VCaP (cell line): Measurements from ENCODE around the gene IL3.

Experiments
- H3K27ac ChIP-seq: fragments of 450-650 bp; 2 replicates; pipeline ENCODE4 v1.5.1; 2017
- TF ChIP-seq, protein P1 (sequence below): fragments of 450-650 bp; conservative IDR thresholded peaks from 2 replicates; pipeline ENCODE4 v1.5.1; 2017; ENCODE audit warnings: mild to moderate bottlenecking, moderate library complexity

Gene IL3

DNA sequence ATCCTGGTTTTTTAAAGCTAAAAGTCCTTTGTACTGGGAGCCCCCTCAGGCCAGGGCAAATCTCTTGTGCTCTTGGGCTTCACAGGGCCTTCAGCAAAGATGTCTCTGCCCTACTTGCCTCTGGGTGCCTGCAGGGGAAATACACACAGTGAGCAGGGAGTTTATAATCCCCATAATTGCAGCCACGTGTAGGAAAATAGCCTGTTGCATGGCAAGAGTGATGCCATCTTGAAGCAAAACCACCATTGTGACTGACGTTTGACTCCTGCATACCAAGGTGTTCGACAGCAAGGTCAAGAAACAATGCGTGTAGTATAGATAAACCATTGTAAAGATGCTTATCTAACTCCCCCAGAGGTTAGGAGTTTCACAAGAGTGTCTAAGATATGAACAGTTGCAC, 11.4 kb upstream of the IL3 start:
- H3K27ac ChIP-seq, result no peak overlapping the region
- TF ChIP-seq, protein P1, sequence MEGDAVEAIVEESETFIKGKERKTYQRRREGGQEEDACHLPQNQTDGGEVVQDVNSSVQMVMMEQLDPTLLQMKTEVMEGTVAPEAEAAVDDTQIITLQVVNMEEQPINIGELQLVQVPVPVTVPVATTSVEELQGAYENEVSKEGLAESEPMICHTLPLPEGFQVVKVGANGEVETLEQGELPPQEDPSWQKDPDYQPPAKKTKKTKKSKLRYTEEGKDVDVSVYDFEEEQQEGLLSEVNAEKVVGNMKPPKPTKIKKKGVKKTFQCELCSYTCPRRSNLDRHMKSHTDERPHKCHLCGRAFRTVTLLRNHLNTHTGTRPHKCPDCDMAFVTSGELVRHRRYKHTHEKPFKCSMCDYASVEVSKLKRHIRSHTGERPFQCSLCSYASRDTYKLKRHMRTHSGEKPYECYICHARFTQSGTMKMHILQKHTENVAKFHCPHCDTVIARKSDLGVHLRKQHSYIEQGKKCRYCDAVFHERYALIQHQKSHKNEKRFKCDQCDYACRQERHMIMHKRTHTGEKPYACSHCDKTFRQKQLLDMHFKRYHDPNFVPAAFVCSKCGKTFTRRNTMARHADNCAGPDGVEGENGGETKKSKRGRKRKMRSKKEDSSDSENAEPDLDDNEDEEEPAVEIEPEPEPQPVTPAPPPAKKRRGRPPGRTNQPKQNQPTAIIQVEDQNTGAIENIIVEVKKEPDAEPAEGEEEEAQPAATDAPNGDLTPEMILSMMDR, result no peak

- TF ChIP-seq, protein P1, result no peak
Measured at GRCh38 chr5:132049559-132049958, 10.9 kb upstream of the IL3 start.

GRCh38 chr5:132050136-132050535, 10.3 kb upstream of the IL3 start:
- TF ChIP-seq, protein P1, result no peak
- H3K27ac ChIP-seq, result no peak overlapping the region

More at GRCh38 chr5:132049559-132049958, 10.9 kb upstream of the IL3 start:
- H3K27ac ChIP-seq, result no peak overlapping the region

DNA sequence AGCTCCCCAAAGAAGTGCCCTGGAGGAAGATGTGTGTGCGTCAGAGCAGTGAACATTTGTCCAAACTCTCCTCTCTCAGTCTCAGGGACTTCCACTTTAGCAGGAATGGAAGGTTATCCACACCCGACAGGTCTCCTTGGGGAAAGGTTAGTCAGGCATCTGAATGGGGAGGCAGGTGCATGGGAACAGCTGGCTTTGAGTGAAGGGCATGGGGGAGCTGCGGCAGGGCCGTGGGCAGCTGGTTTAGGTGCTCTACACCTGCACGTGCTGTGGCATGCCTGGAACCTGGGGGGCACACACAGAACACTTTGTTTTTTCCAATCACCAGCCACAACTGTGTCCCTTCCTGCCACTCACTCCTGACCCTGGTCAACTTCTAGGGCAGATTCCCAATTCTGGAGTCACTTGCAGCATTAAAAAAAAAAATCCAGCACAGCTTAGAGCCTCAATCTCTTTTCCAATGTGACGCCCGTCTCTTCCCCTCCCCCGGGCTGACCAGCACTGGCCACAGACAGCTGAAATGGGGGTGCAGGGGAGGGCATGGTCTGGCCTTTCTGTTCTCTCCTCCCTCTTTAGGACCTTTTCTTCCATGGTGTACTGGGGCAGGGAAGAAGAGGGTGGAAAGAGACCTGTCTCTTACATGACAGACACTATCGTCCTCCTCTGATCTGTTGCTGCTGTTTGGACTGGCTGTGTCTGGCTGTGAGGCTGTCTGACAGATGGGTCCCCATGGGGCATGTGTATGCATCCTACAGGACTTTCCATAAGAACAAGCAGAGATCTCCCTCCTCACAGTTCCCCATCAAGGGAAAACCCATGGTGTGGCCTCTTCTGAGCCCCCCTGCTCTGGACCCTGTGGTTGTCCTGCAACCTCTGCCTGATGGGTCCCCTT, 9.5 kb upstream of the IL3 start:
- TF ChIP-seq, protein P1, result no peak
- H3K27ac ChIP-seq, result no peak overlapping the region

DNA sequence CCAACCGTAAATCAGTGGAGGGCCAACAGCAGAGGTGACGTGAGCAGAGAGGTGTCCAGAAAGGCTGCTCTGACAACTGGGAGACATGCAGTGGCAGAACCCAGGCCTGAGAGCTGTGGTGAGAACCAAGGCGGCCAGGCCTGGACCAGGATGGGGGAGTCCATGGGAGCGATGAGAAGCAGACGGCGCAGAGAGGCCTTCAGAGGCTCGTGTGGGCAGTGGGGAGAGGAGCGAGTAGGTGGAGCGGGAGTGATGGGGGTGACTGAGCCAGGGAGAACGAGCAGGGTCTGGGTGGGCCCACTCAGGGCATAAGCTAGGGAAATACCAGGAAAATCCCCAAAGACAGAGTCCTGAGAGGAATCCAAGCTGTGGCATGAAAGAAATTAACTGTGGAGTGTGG, 7.9 kb upstream of the IL3 start:
- TF ChIP-seq, protein P1, result no peak
- H3K27ac ChIP-seq, result no peak overlapping the region

- no peak overlapping the region for H3K27ac ChIP-seq
Measured at GRCh38 chr5:132053483-132053882, 7.0 kb upstream of the IL3 start.

DNA sequence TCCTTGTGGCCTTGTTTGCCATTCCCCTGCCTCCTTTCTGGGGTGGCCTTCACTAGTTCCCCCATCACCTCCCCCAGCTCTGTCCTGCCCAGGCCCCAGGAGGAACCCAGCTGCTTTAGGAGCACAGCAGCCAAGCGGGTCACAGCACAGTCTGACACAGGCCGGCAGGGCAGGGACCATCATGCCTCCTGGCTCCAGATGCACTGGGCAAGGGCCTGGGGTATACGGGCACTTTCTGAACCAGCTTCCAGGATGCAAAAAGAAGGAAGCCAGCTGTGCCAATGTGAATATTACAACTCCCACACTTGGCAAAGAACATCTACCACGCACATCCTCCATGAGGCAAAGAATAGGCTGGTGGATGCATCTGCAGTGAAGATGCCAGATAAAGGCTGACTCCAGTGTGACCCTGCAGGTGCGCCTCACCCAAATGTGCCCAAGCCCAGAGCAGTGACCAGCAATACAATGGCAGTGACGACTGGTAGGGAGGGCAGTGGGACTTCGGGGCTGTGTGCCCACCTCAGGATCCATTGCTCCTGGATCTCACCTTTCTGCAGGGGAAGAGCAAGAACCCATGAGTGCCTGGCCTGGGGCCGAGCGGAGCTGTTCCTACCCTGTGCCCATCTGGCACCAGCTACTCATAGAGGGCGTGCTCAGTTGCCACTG, 6.3 kb upstream of the IL3 start:
- no peak overlapping the region for H3K27ac ChIP-seq
- TF ChIP-seq, protein P1, result no peak

More at GRCh38 chr5:132053483-132053882, 7.0 kb upstream of the IL3 start:
- TF ChIP-seq, protein P1, result no peak
